Upper lobe of left lung (tissue), 4 donors: ENCODE data around the gene ZSWIM1.

Experiments
- POLR2A ChIP-seq, 4 donors: fragments of 450-650 bp; IDR thresholded peaks; one replicate each; pipeline ENCODE4 v1.5.1; 2016 to 2017; ENCODE audit warnings: antibody characterized with exemption in 4 of 4, mild to moderate bottlenecking in 2 of 4
- POLR2AphosphoS5 ChIP-seq, 2 donors: sonication (generic); formaldehyde crosslinking; IDR thresholded peaks; one replicate each; pipeline ENCODE4 v1.5.1; 2017; ENCODE audit warnings: antibody characterized with exemption in 2 of 2
- TF ChIP-seq, protein P1 (sequence below), 6 experiments: fragments of 450-650 bp in 4 of 6; fragments of 200-600 bp in 2 of 6; sonication (generic) in 2 of 6; IDR thresholded peaks; one replicate each; pipeline ENCODE4 v1.5.1; 2016 to 2019; ENCODE audit warnings: antibody characterized with exemption in 6 of 6

DNA sequence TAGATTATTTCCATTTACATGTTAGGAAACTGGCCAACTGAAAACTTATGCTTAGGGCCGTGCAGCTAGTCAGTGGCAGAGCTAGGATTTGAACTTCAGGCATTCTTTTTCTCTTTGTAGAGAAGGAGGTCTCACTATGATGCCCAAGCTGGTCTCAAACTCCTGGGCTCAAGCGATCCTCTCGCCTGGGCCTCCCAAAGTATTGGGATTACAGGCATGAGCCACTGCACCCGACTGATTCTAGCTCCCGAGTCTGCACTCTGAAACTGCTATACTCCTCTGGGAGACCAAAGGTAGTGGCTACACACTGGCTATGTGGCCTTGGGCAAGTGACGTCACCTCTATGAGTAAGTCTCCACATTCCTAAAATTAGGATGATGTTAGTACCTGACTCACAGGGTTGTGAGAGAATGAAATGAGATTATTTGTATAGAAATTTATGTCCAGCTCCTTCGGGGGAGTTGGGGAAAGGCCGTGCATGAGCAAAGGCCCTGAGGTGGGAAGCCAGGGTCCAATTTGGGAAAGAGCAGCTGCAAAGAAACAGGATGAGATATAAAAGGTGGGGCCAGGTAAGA, 24.6 kb downstream of the ZSWIM1 start:
- TF ChIP-seq, protein P1, sequence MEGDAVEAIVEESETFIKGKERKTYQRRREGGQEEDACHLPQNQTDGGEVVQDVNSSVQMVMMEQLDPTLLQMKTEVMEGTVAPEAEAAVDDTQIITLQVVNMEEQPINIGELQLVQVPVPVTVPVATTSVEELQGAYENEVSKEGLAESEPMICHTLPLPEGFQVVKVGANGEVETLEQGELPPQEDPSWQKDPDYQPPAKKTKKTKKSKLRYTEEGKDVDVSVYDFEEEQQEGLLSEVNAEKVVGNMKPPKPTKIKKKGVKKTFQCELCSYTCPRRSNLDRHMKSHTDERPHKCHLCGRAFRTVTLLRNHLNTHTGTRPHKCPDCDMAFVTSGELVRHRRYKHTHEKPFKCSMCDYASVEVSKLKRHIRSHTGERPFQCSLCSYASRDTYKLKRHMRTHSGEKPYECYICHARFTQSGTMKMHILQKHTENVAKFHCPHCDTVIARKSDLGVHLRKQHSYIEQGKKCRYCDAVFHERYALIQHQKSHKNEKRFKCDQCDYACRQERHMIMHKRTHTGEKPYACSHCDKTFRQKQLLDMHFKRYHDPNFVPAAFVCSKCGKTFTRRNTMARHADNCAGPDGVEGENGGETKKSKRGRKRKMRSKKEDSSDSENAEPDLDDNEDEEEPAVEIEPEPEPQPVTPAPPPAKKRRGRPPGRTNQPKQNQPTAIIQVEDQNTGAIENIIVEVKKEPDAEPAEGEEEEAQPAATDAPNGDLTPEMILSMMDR (IDR thresholded peaks at IDR 0.05): no peak
- TF ChIP-seq POLR2AphosphoS5 (IDR thresholded peaks at IDR 0.05) (no peak), POLR2A (IDR thresholded peaks at IDR 0.05) (no peak)
